Measurements from ENCODE around the gene TESPA1.

GRCh38 chr12:54987611-54988231, 3.2 kb upstream of the TESPA1 start:
- TF ChIP-seq CTCF (conservative IDR thresholded peaks at IDR 0.05 in 1 of 2, IDR thresholded peaks at IDR 0.05 in 1 of 2; ENCODE audit: extremely low read depth in 1 of 2, insufficient read depth in 1 of 2, low read depth in 1 of 2, low read length in 2 of 2): no peak
- TF ChIP-seq EZH2 (IDR thresholded peaks at IDR 0.05; ENCODE audit: borderline replicate concordance, low read length): no peak

All from mammary epithelial cell (primary cell).